ENCODE data around the gene SUN5. TPM values are rescaled to one million over a fixed set of nuclear protein-coding genes. Genes with fewer than 3 reads are reported as not detected.

SUN5 gene
- total and polyA plus RNA-seq, 7 donors: not detected

DNA sequence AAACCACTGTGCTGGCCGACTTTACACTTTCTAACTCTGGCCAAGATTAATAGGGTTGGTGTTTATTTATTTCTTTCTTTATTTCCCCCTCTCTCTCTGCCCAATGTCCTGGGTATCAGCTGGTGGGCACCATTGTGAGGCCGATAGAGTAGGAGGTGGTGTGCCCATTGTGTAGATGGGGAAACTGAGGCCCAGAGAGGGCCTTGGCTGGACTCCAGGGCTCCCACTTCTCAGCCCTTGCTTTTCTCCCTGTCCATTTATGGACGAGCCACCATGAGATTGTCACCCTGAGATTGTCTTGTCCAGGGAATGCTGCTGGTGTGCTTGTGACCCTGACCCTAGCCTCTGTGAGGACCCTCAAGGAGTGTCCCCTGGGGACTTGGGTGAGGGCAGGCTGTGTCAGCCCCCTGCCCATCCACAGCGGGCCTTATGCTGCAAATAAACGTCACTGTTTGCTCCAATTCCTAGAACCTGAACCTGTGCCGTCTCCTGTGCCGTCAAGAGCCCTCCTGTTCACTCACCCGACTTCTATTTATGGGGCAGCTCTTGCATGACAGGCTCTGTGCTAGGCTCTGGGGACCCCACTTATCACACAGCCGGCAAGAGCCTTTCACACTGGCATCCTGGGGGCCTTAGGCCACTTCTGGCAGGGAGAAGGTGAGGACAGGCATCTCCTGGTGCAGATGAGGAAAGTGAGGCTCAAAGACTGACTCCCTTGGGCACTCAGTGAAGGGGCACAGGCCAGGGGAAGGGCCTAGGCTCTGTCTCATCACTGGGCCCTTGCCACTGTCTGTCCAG lies 24.8 kb downstream of the SUN5 start:
- DNase-seq (no peak), ATAC-seq (no peak)
- Histone ChIP-seq H3K4me3 (no peak overlapping the region), H3K9me3 (no peaks in the 10 kb centered on the region), H3K27me3 (ENCODE audit: insufficient read depth in 3 of 3, low read length in 2 of 3) (no peaks in the 10 kb centered on the region), H3K4me1 (no peaks in the 10 kb centered on the region), H3K27ac (no peak overlapping the region), H3K36me3 (ENCODE audit: insufficient read depth in 1 of 2, low read depth in 1 of 2) (no peaks in the 10 kb centered on the region)
- intact Hi-C loops (cut with DNase I): loop anchor here in 1 of 2 donors (1.0 kb wide), 1 partner anchor 25 kb away; the partner anchor contains the start of gene SUN5
- 73 to 81% (median 76%) methylated on average over 9 of the region's 9 CpGs for WGBS, 3 donors
- TF ChIP-seq, protein P1, sequence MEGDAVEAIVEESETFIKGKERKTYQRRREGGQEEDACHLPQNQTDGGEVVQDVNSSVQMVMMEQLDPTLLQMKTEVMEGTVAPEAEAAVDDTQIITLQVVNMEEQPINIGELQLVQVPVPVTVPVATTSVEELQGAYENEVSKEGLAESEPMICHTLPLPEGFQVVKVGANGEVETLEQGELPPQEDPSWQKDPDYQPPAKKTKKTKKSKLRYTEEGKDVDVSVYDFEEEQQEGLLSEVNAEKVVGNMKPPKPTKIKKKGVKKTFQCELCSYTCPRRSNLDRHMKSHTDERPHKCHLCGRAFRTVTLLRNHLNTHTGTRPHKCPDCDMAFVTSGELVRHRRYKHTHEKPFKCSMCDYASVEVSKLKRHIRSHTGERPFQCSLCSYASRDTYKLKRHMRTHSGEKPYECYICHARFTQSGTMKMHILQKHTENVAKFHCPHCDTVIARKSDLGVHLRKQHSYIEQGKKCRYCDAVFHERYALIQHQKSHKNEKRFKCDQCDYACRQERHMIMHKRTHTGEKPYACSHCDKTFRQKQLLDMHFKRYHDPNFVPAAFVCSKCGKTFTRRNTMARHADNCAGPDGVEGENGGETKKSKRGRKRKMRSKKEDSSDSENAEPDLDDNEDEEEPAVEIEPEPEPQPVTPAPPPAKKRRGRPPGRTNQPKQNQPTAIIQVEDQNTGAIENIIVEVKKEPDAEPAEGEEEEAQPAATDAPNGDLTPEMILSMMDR (IDR thresholded peaks at IDR 0.05): no peak

- intact Hi-C loops (cut with DNase I): no loop called here
- H3K9me3 ChIP-seq: no peaks in the 10 kb centered on the region
- no peaks in the 10 kb centered on the region for H3K27me3 ChIP-seq (ENCODE audit: insufficient read depth in 3 of 3, low read length in 2 of 3)
- WGBS, 3 donors: 48 to 58% (median 52%) methylated on average over 7 of the region's 7 CpGs
- H3K27ac ChIP-seq: no peak overlapping the region
- no peaks in the 10 kb centered on the region for H3K36me3 ChIP-seq (ENCODE audit: insufficient read depth in 1 of 2, low read depth in 1 of 2)
- no peak for ATAC-seq
- H3K4me1 ChIP-seq: no peaks in the 10 kb centered on the region
- no peak overlapping the region for H3K4me3 ChIP-seq
- TF ChIP-seq, protein P1 (IDR thresholded peaks at IDR 0.05): no peak
- no peak for DNase-seq
These were observed 26.3 kb downstream of the SUN5 start for GRCh38 chr20:32978009-32978335.

- Histone ChIP-seq H3K4me3 (no peak overlapping the region), H3K4me1 (no peaks in the 10 kb centered on the region), H3K9me3 (no peaks in the 10 kb centered on the region), H3K36me3 (ENCODE audit: insufficient read depth in 1 of 2, low read depth in 1 of 2) (no peaks in the 10 kb centered on the region), H3K27me3 (ENCODE audit: insufficient read depth in 3 of 3, low read length in 2 of 3) (no peaks in the 10 kb centered on the region), H3K27ac (no peak overlapping the region)
- no peak for DNase-seq
- 81 to 84% (median 84%) methylated on average over 12 to 13 of the region's 13 CpGs for WGBS, 3 donors
- no peak for ATAC-seq
- TF ChIP-seq, protein P1 (IDR thresholded peaks at IDR 0.05): no peak
- intact Hi-C loops (cut with DNase I): no loop called here
These were observed 26.8 kb downstream of the SUN5 start for GRCh38 chr20:32977281-32978008.

DNA sequence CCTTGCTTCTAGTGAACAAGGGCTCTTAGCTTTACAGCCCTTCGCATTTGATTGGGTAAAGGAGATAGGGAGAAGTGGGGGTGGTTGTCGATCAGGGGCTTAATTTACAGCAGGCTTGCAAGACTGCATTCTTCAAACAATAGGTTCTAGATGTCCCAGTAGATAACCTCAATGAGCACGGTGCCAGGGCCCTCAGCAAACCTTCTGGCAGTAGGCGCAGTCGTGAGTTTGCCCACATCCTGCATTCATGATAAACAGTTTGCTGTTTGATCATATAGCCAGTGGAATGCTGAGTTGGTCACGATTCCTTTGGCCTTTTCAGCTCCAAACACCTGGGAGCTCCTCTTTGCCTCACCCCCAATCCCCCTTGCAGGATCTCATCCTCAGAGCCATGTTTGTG lies 27.5 kb downstream of the SUN5 start:
- Histone ChIP-seq H3K27me3 (ENCODE audit: insufficient read depth in 3 of 3, low read length in 2 of 3) (no peaks in the 10 kb centered on the region), H3K4me3 (no peak overlapping the region), H3K36me3 (ENCODE audit: insufficient read depth in 1 of 2, low read depth in 1 of 2) (no peaks in the 10 kb centered on the region), H3K4me1 (no peaks in the 10 kb centered on the region), H3K27ac (no peak overlapping the region), H3K9me3 (no peaks in the 10 kb centered on the region)
- ATAC-seq (no peak), DNase-seq (no peak)
- WGBS, 3 donors: 86 to 87% (median 87%) methylated on average over 6 of the region's 6 CpGs
- intact Hi-C loops (cut with DNase I): no loop called here
- TF ChIP-seq, protein P1 (IDR thresholded peaks at IDR 0.05): no peak

Data from psoas muscle (tissue), 8 donors.